Kidney capillary endothelial cell (primary cell): ENCODE data around the gene IPO9.
A peak's percentile ranks its signal among the peaks of the same experiment; 100 is the strongest.

Experiments
- DNase-seq: peaks from one replicate; pipeline ENCODE4 v3.0.0-alpha.2; 2018; ENCODE audit warnings: low spot score

IPO9 gene

DNA sequence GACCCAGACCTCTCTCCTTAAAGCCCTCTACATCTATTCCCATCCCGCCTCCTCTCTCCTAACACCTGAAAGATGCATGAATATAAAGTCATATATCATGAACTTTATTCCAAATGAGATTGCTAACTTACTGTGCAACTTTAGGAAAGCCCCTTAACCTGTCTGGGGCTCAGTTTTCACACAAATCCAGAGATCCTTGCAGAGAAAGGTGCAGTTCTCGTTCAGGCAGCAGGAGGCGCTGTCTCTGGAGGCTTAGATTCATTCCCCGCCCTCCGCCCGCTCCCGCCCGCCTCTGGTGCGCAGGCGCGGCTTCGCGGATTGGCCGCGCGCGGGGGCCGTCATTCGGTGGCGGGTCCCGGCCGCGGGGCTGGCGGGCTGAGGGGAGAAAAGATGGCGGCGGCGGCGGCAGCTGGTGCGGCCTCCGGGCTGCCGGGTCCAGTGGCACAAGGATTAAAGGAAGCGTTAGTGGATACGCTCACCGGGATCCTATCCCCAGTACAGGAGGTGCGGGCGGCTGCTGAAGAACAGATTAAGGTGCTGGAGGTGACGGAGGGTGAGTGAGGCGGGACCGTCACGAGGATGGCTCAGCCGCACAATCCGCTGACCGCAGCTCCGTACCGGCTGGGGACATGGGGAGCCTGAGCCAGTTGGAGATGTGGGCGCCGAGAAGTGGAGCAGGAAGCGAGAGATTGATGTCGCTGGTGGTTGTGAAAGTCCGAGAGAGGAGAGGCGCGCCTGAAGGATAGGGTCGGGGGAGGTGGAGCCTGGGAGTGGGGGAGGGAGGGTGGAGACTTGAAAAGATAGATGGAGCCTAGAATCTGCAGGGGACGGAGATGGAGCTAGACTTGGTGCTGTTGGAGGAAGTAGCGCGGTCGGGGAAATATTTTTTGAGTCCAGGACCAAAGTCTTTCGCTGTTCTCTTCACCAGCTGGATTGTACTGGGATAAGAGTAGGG is at the start of gene IPO9:
IPO9 (plus strand) TSS at position 338 of the 955 bp plus-strand sequence; CDS start at position 391, 53 bp downstream.
- peak; percentile 89 for DNase-seq

DNA sequence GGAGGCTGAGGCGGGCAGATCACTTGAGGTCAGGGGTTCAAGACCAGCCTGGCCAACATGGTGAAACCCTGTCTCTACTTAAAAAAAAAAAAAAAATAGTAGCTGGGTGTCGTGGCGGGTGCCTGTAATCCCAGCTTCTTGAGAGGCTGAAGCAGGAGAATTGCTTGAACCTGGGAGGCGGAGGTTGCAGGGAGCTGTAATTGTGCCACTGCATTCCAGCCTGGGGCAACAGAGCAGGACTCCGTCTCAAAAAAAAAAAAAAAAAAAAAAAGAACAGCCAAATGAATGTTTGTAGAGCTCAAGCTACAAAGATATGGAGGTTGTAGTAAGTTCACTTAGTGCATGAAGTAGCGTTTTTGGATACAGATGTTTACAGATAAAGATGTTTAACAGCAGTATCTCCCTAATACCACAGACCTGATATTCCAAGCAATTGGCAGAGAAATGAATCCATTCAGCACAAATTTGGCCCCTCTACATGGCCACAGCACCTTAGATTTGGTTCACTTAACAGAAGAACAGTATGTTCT is 49.5 kb upstream of the IPO9 start:
- DNase-seq = no peak

DNA sequence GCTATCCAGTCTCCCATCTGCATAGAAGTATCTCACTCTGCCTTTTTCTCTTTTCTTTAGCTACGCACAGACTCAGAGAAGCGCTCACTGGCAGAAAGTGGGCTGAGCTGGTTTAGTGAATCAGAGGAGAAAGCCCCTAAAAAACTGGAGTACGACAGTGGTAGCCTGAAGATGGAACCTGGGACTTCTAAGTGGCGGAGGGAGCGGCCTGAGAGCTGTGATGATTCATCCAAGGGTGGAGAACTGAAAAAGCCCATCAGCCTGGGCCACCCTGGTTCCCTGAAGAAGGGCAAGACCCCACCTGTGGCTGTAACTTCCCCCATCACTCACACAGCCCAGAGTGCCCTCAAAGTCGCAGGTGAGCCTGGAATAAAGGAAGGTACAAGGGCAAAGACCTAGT is 48.0 kb upstream of the IPO9 start:
- no peak for DNase-seq

DNA sequence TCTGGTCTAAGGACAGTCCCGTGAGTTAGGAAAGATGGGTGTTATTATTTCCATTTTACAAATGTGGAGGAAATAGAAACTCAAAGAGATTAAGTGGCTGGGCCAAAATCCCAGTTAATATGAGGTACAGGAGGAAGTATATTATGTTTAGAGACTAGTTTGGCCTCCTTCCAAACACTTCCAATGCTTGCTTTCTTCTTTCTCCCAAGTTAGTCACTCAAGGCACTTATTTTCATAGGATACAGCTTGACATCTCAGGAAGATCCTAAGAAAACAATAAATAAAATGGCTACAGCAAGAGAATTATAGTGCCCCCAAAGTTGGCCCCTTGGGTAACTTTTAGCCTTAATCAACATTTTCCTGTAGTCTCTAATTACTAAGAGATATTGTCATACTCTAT is 47.5 kb upstream of the IPO9 start:
- DNase-seq = peak; percentile 34

DNA sequence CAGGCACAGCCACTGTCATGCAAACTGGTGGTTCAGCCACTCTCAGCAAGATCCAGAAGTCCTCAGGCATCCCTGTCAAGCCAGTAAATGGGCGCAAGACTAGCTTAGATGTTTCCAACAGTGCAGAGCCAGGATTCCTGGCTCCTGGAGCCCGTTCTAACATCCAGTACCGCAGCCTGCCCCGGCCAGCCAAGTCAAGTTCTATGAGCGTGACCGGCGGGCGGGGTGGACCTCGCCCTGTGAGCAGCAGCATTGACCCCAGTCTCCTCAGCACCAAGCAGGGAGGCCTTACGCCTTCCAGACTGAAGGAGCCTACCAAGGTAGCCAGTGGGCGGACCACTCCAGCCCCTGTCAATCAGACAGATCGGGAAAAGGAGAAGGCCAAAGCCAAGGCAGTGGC is 46.6 kb upstream of the IPO9 start:
- DNase-seq = no peak

DNA sequence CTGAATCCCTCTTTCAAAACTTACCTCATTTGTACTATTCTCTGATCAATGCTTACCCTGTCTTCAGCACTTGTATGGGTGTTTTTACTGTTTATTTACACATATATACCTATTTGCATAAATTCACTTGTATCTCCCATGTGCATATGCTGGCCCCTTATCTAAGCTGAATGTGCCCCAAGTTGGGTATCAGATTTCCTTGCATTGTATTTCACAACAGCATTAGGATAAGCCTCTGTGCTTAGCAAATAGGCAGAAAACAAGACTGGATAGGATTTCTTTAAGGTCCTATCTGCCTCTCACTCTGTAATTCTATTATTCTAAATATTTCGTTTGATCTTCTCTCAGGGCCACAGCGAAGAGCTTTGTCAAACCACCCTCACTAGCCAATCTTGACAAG is 45.9 kb upstream of the IPO9 start:
- DNase-seq = no peak

DNA sequence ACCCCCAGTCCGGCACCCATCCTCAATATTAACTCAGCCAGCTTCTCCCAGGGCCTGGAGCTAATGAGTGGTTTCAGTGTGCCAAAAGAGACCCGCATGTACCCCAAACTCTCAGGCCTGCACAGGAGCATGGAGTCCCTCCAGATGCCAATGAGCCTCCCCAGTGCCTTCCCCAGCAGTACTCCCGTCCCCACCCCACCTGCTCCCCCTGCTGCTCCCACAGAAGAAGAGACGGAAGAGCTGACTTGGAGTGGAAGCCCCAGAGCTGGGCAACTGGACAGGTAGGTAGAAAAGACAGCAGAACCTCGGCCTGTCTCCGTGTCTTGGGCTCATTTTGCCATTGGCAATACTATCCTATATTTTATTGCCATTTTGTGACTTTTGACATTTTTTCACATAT is 45.4 kb upstream of the IPO9 start:
- no peak for DNase-seq

DNA sequence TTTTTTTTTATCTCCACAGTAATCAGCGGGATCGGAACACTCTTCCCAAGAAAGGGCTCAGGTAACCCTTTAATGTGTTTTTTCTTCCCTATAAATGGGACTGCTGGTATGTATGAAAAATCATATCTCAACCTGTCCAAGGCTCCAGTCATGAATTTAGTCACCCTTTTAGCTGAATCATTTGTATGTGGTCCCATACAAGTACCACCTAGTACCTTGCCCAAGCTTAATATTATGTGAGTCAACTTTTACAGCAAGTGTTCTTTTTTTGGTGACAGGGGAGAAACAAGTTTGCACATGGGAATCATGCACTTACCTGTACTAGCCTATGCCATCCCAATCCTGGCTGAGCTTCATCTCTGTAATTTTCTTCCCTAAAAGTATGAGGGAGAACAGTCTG is 43.7 kb upstream of the IPO9 start:
- DNase-seq = no peak

DNA sequence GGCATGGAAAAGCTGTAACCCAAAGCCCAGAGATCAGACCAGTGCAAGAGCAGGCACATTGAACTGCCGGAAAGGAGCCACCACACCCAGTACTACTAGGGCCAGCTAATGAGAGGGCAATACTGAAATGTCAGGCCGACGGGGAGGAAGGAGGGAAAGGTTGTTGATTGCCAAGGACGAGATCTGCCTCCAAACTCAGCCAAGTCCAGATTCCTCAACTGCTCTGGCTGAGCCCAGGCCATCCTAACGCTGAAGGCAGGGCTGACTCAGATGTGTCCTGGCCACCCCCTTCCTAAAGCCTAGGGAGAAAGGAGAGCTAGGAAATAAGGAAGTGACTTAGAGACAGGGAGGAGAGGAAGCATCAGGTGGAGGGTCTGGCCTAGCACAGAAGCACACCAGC is 42.1 kb upstream of the IPO9 start:
- no peak for DNase-seq

DNA sequence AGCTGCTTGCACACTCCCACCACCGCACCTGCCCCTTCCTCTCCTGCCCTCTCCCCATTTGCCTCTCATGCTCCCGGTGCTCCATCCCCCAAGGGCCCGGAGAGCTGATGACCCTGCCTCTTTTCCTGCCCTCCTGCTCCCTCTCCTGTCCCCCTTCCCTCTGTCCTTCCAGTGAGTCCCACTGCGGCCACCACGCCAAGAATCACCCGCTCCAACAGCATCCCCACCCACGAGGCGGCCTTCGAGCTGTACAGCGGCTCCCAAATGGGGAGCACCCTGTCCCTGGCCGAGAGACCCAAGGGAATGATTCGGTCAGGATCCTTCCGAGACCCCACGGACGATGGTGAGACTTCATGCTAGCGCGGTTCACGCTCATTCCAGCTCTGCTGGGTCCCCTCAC is 40.7 kb upstream of the IPO9 start:
- no peak for DNase-seq

DNA sequence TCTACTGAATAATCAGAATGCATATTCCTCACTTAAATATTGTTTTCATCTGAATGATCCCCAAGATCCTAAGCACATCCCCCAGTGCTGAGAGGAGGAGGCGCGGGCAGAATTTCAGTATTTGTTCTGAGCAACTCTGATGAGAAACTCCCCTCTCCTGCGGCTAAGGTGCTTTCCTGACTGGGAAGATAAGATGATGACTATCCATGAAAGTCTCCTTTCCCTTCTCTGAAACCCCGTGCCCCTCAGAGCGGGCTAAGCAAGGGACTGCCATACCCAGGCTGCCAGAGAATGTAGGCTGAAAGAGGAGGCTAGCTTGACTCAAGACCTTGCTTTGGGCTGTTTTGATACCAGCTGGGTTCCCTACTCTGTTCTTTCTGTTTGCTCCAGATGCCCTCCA is 39.7 kb upstream of the IPO9 start:
- DNase-seq = no peak

DNA sequence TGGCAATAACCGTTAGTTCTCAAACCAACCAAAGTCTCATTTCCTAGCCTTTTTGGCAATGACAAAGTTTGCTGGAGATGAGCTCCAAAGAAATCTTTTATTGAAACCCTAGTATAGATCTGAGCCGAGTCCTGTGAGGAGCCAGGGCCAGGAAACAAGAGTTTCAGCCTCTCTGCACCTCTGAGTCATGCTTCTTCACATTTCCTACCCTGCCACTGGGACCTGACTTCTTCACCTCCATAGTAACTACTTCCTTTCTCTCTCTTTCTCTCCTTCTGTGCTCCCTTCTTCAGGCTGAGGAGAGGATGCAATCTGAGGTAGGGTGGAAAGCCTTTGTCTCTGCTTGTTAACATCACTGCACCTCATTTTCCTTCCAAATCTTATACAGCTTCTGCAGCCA is 38.7 kb upstream of the IPO9 start:
- peak; percentile 73 for DNase-seq

DNA sequence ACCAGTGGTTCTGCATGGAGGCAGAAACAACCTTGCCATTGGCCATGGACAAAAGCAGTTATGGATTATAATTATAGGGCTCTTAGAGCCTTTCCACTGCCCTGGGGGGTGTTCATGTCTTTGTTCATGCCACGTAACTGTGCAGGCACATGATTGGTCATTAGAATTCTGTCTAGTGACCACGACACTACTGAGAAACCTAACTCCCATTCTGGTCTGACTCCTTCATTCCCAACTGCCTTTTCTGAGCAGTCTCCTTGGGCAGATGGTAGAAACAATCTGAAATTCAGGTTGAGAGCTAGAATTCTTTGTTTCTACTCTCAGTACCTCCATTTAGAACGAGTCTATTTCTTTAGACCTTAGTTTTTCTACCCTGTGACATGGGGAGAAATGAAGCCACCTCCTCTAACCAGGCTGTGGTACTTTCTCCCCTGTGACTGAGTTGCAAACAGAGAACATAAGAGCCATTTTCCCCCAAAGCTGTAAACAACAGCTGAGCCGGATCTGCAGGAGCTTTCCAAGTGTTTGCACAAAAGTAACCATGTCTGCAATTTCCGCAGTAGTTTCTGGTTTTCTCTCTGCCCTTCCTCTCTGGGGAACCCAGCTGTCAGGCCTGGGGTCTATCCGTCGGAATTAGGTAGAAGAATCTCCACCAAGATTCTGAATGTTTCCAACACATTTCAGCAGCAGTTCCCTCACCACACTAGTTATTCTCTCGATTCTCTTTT is 37.7 kb upstream of the IPO9 start:
- no peak for DNase-seq

DNA sequence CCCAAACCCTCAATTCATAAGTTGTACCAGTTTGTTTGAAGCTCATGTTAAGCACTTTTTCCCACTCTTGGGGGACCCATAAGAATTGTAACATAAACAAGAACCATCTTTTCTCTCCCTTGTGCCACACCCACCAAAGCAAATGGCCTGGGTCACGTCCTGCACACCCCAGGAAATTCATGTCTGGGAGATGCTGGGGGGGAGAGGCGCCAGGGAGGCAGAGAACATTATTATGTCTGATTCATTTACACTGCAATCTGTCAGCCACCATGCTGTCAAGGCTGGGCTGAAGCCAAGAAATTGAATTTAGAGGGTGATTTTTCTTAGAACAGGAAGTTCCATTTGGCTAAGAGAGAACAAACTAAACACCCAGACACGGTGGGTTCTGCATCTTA is 37.2 kb upstream of the IPO9 start:
- peak; percentile 89 for DNase-seq

DNA sequence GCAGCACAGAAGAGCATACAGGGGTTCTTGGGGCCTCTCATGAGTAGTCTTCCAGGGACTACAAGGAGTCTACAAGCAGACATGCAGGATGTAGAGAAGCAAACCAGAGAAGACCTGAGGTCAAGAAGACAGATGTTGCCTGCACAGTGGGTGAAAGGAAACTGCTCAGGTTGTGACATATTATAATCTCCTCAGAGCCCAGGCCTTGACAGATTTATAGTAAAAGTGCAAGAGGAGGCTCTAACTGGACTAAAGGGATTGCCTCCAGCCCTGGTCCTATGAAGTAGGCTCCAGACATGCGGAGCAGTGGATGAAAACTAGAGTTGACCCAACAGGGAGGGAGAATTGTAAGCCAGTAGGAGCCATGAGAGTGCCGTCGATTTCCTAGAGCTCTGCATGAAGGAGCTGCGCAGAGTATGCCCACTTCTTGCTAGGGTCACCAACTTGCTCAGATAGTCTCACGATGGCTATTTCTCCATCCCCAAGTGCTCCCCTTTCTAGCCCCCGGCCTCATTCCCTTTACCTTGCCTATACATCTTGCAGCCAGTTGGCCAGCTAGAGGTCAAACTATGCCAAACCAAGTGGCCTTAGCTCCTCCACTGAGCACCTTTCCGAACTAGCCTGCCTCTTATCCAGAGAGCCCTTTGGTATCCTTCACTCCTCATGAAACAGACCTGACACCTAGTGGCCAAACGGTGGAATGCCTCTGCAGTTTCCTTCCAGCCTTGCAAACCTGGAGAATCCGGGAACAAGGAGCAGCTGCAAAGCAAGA is 36.2 kb upstream of the IPO9 start:
- DNase-seq = peak; percentile 92

DNA sequence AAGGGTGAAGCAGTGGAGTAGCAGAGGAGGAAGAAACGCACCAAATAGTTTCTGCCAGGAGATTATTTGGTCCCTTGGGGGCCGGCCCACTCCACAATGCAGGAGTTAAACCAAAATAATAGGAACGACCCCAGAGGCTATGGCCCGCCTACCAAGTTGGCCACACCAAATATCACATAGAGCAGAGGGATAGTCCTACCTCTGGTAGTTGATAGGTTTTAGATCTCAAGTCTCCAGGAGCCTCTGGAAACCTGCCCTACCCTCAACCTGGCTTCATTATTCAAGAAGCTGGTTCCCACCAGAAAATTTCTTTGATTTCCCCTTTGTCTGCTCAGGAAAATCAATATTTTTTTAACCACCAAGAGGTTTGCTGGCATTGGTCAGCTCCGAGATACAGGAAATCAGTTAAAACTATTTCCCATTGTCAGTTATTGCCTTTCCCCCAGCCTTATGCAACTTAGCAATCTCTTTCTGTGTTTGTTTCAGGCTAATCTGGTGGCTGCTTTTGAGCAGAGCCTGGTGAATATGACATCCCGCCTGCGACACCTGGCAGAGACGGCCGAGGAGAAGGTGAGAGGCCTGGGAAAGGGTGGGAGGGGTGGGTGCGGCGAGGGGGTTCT is 35.5 kb upstream of the IPO9 start:
- DNase-seq = no peak

DNA sequence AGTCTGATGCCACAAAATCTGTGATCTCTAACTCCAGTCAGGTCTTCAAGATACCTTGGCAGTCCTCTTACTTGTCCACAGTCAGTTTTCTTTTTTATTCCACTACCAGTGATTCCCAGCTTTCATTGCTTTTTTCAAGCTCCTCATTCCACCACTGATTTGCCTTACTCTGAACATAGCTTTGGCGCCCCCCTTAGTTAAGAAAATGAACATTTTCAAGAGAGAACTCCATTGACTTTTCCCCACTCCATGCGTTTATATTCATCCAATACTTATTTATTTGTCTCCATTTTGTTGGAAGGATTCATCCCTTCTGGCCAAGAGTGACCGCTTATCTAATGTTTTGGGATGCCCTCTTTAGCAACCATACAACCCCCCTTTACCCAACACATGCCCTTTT is 33.9 kb upstream of the IPO9 start:
- DNase-seq = peak; percentile 34

DNA sequence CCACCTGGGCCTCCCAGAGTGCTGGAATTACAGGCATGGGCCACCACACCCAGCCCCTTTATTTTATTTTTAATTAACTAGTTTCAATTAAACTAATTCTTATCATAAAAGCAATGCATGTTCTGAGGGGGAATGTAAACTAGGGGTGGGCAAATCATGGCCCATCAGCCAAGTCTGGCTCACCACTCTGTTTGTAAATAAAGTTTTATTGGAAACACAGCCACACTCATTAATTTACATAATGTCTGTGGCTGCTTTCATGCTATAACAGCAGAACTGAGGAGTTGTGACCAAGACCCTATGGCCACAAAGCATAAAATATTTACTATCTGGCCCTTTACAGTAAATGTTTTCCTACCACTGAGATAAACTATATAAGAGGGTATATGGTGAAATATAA is 28.7 kb upstream of the IPO9 start:
- no peak for DNase-seq

DNA sequence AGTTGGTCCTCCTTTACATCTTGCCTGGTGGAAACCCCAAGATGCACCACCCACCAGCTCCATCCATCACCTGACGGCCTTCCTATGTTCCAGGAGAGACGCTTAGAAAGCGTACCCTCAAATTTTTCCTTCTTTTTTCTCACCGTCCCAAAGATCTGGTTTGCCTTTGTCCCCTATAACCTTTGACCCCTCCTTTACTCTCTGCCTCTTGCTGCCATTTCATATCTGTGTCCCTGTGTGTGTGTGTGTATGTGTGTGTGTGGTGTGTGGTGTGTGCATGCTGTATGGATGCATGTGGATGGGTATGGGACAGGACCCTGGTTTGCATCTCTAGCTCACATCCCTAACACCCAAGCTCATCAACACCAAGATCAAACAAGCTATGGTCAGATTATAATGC is 22.2 kb upstream of the IPO9 start:
- DNase-seq = no peak

DNA sequence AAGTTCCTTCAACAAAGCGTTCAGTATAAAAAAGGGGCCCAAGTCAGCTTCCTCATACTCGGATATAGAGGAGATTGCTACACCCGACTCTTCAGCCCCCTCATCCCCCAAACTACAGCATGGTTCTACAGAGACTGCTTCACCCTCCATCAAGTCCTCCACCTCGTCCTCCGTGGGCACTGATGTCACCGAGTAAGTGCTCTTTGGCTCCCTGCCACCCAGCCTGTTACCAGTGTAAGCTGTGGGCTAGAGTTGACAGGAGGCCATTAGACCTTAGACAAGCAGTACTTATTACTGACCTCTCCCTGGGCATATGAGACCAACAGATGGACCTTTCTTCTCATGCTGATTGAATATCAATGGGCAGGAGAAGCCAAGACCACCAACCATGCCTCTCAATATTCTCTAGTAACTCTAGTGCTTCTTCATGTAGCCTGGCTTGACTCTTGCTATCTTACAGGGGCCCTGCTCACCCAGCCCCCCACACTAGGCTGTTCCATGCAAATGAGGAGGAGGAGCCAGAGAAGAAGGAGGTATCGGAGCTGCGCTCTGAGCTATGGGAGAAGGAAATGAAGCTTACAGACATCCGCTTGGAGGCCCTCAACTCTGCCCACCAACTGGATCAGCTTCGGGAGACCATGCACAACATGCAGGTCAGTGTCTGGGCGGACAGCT is 20.9 kb upstream of the IPO9 start:
- DNase-seq = no peak

DNA sequence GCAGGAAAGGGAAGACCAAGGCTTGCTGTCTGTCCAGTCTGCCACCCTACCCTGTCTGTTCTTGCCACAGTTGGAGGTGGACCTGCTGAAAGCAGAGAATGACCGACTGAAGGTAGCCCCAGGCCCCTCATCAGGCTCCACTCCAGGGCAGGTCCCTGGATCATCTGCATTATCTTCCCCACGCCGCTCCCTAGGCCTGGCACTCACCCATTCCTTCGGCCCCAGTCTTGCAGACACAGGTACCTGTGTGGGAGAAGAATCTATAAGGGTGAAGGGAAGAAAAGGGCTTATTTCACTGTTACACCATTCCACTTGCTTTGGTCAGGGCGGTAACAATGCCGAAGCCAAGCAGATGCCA is 20.3 kb upstream of the IPO9 start:
- no peak for DNase-seq
